GM19468 (cell line): ENCODE results near the gene SYCP2L.
A peak's percentile ranks its signal among the peaks of the same experiment; 100 is the strongest.
"Not testable (repeated sequence)": the region's sequence is repeated elsewhere in the genome, so short reads cannot be mapped to it uniquely, and the experiment has no call there.

Source experiments
- ATAC-seq: cut with Tn5 transposase; IDR thresholded peaks from one replicate; pipeline ENCODE4 v1.9.1; 2021; ENCODE audit warnings: mild to moderate bottlenecking, moderate library complexity, moderate number of reproducible peaks; ENCODE audit not compliant: unreplicated experiment; ENCODE audit errors: extremely low read depth

Gene SYCP2L

DNA sequence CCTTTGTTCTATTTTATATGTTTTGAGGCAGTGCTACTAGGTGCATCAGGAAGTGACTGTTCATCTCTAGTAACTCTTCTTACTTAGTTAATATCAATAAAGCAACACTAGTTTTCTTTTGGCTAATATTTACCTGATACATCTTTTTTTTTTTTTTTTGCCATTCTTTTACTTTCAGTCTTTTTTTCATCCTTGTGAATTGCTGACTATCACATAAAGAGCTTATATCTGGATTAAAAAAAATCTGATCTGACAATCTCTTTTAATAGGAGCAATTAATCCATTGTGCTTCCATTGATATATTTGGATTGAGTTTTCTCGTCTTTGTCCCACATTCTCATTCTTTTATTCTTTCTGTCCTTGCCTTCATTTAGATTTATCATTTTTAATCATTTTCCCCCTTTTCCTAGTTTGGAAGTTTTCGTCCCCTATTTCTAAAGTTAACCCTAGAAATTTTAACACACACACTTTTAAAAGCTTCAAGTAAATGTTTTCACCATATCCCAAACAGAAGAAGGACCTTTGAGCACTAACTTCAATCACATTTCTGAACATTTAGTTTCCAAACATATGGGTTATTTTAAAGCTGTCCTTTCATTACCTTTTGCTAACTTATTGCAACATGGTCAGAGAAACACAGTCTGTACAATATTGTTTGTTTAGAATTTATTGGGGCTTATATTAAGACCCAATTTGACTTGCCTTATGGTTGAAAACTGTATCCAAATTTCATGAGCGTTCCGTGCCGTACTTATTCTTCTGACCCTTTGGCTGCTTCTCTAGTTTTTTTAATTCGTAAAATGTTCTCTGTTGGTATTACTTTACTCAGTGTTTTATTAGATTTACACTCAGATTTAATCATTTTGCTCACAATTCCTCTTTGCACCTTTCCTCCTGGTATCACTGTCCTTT is 63.0 kb downstream of the SYCP2L start:
- ATAC-seq = no peak

DNA sequence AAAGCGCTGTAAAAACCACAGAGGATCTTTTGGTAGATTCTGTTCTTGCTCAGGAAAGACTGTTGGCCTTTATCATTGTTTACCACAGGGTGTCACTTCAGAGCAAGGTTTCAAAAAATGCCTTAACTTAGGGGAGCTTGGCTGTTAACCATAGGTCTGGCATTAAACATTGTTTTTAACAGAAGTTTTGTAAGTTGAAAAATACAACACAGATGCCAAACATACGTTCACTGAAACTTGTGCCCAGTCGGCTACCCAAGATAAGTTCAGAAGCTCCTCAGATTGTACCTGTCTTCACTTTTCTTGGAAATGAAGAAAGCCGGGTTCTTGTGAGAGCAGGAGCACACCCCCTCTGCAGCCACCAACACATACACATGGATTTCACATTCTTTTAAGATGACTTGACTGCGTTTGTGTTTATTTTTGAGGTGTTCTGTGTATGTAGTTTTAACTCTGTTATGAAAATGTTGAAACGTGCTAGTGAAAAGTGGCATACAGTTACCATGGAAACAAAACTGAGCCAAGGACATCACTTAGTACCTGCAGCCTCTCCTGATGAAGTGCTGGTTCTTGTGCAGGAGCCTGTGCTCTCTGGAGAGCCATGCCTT is 64.9 kb downstream of the SYCP2L start:
- ATAC-seq = no peak

DNA sequence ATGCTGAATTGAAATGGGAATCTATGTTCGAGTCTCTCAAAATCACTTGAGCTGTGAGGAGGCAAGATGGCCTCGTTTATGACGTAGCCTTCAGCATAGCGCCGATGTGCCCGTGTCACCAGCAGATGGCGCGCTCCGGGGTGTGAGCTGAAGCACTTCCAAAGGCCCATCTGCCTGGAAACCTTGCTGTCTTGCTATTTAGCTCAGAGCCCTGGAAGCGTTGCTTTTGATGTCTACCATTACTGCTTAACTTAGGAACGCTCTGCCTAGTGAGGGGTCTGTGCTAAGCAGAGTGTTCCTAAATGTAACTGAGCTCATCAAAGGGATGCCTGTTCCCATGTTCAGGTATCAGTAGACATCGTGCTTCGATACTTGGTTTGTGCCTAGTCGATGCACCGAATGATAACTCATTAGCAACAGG is 67.7 kb downstream of the SYCP2L start:
- peak; percentile 68 for ATAC-seq

DNA sequence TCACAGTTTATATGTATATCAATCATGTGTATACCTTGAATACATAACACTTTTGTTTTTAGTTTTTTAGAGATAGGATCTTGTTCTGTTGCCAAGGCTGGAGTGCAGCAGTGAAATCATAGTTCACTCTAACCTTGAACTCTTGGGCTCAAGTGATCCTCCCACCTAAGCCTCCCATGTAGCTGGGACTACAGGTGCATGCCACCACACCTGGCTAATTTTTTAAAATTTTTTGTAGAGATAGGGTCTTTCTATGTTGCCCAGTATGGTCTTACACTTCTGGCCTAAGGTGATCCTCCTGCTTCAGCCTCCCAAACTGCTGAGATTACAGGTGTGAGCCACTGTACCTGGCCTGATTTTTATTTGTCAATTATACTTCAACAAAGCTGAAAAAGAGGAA is 69.9 kb downstream of the SYCP2L start:
- no peak for ATAC-seq

DNA sequence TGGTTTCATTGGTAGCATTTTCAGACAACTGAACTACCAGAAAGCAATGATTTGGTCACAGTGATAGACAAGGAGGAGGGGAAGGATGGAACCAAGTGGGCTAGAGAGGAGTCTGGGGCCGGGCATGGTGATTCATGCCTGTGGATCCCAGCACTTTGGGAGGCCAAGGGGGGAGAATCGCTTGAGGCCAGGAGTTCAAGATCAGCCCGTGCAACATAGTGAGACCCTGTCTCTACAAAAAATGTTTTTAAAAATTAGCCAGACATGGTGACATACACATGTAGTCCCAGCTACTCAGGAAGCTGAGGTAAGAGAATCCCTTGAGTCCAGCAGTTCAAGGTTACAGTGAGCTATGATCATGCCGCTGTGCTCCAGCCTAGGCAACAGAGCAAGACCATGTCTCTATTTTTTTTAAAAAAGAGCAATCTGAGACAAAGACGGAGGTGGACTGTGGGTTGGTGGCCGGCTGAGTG is 70.6 kb downstream of the SYCP2L start:
- ATAC-seq = no peak

DNA sequence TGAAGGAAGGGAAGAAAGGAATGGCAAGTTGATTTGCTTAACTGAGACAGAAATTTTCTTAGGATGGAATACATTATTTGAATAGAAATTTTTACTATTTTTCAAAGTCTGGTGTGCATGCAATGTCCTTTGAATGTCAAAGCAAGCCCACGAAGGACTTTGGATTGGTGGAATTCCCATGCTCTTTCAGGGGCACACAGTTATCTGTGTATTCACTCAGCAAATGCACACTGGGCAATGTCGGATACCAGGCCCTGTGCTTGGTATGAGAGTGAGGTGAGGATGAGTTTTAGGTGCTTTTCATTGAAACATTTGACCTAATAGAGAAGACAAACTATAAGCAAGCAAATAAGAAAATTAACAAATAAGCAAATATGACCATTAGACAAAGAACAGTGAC is 73.3 kb downstream of the SYCP2L start:
- ATAC-seq = no peak

DNA sequence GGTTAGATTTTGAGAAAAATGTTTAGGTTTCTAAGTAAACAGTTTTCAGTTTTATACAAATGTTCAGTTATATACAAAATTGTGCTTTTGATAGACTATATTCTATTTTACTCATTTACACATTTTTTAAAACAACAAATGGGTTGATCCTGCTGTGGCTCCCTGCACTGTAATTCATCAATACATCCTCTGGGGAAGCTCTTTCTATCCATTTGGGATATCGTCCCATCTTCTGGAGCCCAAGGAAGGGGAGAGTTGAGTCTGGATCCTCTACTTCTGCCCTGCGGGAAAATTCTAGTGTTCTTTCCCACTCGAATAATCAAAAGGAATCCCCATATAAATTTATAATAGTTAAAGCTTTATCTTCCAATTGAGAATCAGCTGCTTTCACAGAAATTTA is 75.0 kb downstream of the SYCP2L start:
- no peak for ATAC-seq

DNA sequence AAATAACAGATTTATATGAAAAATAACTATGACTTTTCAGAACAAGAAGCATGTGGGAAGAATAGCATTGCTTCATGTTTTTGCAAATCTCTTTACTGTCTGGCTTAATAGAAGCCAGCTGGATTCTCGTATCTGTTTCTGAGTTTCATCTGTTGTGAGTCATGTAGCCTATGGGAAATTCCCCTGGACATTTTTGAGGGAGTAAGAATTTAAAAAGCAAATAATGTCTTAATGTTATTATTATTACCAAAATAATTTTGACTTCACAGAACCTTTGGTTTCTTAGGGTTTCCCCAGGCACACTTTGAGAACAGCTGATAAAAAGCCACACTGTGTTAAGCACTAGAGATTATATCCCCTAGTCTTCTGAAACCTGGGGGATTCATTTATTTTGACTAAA is 75.8 kb downstream of the SYCP2L start:
- ATAC-seq = no peak

DNA sequence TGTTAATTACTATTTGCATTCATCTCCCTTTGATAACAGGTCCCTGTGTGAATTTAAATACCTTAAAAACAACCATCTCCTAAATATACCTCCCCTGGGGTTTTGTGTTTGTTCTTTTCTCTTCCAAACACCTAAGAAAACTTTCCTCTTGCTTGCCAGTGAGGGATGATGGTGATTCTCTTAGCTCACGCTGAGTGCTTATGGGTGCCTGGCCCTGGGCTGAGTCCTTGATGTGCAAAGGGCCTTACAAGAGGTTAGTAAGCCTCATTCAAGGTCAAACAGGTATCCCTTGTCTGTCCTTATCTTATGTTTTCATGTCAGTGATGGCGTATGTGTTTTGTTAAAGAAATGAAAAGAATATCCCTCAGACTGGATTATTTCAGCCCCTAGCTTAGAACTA is 76.3 kb downstream of the SYCP2L start:
- no peak for ATAC-seq

DNA sequence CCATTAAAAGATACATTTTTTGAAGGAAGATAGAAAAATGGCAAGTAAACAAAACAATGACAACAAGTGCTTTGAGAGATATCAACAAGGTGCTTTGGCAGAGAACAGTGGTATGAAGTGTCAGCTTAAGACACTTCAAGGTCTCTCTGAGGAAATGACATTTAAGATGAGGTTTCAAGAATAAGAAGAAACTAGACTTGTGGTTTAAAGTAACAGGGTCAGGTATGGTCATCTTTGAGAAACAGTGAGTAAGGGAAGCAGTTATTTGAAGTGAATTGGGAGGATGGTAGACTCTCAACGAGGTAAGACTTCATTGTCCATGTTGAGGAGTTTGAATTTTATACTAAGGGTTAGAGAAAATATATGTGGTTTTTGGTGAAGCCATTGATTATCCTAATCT is 77.8 kb downstream of the SYCP2L start:
- peak; percentile 61 for ATAC-seq

DNA sequence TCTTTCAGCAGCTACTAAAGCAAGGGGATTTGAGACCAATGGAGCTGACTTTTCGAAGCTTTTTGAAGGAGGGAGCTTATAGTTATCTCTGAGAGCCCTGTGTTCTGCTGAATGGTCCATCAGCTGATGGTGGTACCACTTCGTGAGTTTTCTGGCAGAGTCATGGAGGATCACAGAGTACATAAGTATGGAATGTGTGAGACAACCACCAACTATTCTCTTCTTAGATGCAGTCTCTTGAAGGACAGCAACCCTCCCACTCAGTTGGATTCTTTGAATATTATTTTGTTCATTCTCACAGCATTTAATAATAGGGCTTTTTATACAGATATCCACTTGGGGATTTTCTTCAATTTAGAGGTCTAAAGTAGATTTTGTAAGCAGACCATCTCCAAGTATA is 81.9 kb downstream of the SYCP2L start:
- no peak for ATAC-seq

DNA sequence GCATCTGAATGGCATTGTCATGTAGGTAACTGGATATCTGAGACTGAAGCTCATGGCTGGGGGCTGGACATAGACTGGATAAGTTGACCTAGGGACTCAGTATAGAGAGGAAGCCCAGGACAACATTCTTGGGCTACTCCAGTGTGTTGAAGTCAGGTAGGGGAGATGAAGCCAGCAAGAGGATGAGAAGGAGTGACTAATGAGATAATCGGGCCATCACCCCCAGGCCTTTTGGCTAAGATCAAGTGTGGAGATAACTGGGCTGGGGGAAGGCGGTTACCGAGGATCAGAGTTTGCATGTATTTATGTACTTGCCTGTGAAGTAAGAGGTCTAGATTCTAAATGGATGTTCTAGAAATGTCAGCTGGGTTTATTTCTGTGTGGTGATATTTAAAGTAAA is 83.9 kb downstream of the SYCP2L start:
- ATAC-seq = no peak

DNA sequence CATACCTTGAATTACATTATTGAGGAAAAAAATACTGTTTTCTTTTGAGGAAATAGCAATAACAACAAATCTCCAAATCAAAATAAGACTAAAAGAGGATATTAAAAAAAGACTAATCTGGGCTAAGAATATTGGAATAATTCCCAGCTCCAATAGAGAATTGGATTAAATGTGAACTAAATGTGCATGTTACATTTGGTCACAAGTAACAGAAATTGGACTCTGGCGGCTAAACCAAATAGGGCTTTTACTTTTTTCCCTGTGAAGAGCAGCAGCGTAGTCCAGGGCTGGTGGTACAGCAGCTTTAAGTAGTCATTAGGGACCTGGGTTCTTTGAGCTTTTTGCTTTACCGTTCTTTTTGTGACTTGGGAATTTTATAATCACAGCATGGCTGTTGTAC is 85.3 kb downstream of the SYCP2L start:
- ATAC-seq = no peak

DNA sequence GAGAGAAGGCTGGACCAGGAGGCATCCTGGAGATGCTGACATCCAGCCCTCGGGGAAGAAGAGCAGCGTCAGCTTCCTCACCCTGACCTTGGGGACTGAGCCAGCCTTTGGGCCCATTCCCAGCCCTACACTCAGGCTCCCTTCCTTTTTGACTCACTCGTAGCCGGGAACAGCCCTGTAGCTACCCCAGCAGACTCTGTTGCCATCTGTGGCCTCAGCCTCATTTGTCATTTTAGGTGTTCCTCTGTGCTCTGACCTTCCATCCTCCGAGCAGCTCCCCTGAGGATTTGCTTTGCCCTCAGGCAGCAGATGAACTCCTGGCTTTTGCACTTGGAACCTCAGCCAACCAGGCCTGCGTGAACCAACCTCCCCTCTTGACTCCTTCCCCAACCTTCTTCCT is 89.7 kb downstream of the SYCP2L start:
- ATAC-seq = no peak

DNA sequence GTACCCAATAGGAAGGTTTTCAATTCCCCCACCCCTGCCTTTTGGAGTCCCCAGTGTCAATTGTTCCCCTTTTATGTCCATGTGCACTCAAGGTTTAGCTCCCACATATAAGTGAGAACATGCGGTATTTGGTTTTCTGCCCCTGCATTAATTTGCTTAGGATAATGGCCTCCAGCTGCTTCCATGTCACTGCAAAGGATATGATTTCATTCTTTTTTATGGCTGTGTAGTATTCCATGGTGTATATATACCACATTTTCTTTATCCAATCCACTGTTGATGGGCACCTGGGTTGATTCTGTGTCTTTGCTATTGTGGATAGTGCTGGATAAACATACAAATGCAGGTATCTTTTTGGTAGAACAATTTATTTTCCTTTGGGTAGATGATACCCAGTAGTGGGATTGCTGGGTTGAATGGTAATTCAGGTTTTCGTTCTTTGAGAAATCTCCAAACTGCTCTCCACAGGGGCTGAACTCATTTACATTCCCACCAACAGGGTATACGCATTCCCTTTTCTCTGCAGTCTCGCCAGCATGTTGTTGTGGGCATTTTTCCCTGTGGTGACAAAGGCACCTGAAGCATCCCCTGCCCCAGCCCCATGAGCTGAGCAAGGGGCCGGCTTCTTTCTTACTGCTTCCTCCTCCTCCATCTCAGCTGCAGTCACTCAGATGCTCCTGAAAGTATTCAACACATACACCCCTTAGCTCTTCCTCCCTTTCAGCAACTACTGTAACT is 90.5 kb downstream of the SYCP2L start:
- no peak for ATAC-seq

DNA sequence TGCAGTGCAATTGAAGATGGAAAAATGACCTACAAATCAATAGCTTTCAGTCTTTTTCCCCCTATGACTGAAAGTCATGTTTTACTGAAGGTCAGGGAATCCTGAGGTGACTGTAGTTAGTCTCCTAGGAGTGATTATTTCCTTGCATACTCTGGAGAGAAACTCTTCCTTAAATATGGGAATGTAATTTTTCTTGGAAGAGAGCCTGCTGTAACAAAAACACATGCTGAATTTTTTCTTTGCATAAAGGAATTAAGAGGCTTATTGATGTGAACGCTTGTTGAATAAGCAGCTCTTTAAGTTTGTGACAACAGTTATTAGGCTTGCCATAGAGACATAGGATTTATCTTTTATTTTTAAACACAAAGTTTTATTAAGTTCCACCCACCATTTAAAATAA is 92.8 kb downstream of the SYCP2L start:
- ATAC-seq = no peak

DNA sequence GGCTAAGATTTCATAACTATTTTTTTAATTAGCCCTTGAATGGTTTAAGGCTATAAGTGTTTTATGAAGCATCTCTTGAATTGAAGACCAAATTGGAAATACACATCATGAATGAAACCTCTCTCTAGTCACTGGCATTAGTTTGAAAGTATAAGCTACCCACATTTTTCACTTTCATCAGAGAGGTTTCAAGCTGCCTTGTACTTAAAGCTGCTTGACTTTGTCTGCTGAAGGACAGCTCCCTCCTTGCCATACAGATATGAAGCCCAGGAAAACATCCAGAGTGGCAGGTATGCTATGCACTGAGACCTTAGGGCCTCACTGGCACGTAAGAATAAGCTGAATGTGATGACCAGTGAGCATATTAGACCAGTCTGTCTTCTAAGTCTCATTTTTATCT is 94.6 kb downstream of the SYCP2L start:
- ATAC-seq = no peak

DNA sequence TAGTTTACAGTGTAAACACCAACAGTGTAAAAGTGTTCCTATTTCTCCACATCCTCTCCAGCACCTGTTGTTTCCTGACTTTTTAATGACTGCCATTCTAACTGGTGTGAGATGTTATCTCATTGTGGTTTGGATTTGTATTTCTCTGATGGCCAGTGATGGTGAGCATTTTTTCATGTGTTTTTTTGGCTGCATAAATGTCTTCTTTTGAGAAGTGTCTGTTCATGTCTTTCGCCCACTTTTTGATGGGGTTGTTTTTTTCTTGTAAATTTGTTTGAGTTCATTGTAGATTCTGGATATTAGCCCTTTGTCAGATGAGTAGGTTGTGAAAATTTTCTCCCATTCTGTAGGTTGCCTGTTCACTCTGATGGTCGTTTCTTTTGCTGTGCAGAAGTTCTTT is 98.1 kb downstream of the SYCP2L start:
- ATAC-seq = not testable (repeated sequence)

DNA sequence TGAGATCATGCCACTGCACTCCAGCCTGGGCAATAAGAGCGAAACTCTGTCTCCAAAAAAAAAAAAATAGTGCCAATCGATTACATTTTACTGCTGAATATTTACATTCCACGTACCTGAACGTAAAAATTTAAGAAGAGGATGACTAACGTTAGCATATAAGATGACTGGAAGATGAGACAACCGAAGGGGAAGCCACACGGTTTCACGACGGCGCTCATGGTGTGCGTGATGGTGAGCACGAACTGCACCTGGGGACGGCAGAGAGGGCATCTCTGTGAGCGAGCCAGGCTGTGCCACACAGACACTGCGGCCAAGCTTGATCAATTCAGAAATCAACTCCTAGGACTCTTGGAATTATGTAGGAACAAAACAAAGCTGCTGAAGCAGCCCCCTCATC is 102.7 kb downstream of the SYCP2L start:
- no peak for ATAC-seq

DNA sequence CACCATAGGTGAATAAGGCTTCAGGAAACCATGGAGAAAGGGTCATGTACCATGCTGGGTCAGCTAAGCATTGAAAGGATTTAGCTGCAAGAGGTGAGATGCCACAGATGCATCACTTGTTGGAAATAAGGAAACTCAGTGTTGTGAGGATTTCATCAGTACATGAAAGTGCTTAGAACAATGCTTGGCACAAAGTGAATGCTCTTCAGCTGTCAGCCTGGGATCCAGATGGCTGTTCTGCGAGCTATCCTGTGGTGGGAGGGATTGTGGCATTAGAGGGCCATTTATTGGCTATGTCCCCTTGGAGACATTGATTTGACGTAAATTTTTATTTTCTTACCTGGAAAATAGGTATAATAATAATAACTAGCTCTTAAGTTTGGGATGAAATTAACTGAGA is 104.3 kb downstream of the SYCP2L start:
- ATAC-seq = no peak

DNA sequence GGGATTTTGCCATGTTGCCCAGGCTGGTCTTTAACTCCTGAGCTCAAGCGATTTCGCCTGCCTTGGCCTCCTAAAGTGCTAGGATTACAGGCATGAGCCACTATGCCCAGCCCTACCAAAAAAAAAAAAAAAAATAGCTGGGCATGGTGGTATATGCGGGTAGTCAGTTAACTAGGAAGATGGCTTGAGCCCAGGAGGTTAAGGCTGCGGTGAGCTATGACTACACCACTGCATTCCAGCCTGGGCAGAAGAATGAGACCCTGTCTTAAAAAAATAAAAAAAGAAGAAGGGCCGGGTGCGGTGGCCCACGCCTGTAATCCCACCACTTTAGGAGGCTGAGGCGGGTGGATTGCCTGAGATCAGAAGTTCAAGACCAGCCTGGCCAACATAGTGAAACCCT is 107.0 kb downstream of the SYCP2L start:
- no peak for ATAC-seq
